Measurements from ENCODE around the gene AMZ1.

DNA sequence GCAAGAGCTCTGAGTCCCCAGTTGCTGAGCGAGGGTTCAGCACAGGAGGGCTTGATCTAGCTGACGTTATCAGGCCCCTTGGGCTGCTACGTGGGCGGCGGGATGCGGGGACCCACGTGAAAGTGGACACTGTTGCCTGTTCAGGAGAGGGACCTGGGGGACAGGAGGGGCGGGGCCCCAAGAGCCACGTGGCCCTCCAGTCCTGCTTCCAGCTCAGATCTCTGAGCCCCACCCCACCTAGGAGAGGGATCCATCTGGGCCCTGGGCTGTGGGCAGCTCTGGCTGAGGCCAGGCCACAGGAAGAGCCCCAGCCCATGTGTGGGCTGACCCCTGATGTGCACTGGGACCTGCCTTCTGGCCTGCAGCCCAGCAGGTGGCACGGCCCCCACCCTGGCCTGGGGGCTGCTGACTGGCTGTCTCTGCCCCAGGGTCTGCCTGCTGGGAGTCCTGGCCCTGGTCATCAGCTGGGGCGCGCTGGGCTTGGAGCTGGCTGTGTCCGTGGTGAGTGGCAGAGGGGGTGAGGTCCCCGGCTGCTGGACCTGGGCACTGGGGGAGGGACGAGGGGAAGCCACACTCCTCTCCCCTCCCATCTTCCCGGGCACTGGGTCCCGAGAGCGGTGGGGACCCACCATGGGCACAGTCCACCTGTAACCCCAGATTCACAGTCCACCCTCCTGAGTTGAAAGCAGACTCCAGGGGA lies 38.7 kb upstream of the AMZ1 start:
- TF ChIP-seq, protein P1, sequence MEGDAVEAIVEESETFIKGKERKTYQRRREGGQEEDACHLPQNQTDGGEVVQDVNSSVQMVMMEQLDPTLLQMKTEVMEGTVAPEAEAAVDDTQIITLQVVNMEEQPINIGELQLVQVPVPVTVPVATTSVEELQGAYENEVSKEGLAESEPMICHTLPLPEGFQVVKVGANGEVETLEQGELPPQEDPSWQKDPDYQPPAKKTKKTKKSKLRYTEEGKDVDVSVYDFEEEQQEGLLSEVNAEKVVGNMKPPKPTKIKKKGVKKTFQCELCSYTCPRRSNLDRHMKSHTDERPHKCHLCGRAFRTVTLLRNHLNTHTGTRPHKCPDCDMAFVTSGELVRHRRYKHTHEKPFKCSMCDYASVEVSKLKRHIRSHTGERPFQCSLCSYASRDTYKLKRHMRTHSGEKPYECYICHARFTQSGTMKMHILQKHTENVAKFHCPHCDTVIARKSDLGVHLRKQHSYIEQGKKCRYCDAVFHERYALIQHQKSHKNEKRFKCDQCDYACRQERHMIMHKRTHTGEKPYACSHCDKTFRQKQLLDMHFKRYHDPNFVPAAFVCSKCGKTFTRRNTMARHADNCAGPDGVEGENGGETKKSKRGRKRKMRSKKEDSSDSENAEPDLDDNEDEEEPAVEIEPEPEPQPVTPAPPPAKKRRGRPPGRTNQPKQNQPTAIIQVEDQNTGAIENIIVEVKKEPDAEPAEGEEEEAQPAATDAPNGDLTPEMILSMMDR (IDR thresholded peaks at IDR 0.05): no peak
- no peak for TF ChIP-seq POLR2A (IDR thresholded peaks at IDR 0.05)
